Uterus (tissue), 4 donors: ENCODE measurements around the gene SLCO3A1. TPM values are rescaled to one million over a fixed set of nuclear protein-coding genes. Genes with fewer than 3 reads are reported as not detected.

Experiments
- DNase-seq, 2 donors: peaks; one replicate each; pipeline ENCODE4 v3.0.0-alpha.2; 2019 to 2020
- H3K27ac ChIP-seq, 2 donors: fragments of 200-600 bp; sonication (generic); 1 replicate in 1 of 2; 2 replicates in 1 of 2; pipeline ENCODE4 v1.5.1; 2016 to 2018
- H3K27me3 ChIP-seq, 2 donors: fragments of 200-600 bp; sonication (generic); one replicate each; pipeline ENCODE4 v1.5.1; 2018 to 2019; ENCODE audit warnings: control low read depth in 1 of 2
- H3K36me3 ChIP-seq, 2 donors: fragments of 200-600 bp; sonication (generic); one replicate each; pipeline ENCODE4 v1.5.1; 2019; ENCODE audit warnings: control low read depth in 1 of 2
- H3K4me1 ChIP-seq, 2 donors: fragments of 200-600 bp; sonication (generic); one replicate each; pipeline ENCODE4 v1.5.1; 2018 to 2019; ENCODE audit warnings: control low read depth in 1 of 2
- H3K4me3 ChIP-seq, 2 donors: fragments of 200-600 bp; sonication (generic); 1 replicate in 1 of 2; 2 replicates in 1 of 2; pipeline ENCODE4 v1.5.1; 2018 to 2019; ENCODE audit warnings: mild to moderate bottlenecking in 1 of 2
- H3K9me3 ChIP-seq, 2 donors: fragments of 200-600 bp; sonication (generic); one replicate each; pipeline ENCODE4 v1.5.1; 2019; ENCODE audit warnings: control low read depth in 1 of 2
- CTCF ChIP-seq, 4 experiments: fragments of 200-600 bp in 2 of 4; fragments of 450-650 bp in 2 of 4; sonication (generic) in 2 of 4; IDR thresholded peaks; one replicate each; pipeline ENCODE4 v1.5.1; 2016 to 2019; ENCODE audit warnings: antibody characterized with exemption in 4 of 4, mild to moderate bottlenecking in 2 of 4, moderate library complexity in 1 of 4
- POLR2A ChIP-seq, 2 donors: fragments of 450-650 bp; IDR thresholded peaks; one replicate each; pipeline ENCODE4 v1.6.1; 2016; ENCODE audit warnings: antibody characterized with exemption in 2 of 2, mild to moderate bottlenecking in 1 of 2, moderate library complexity in 1 of 2
- intact Hi-C: fragments of 100-400 bp; cut with DNase I; formaldehyde crosslinking; loops from one replicate; pipeline ENCODE4 v1.15.1; 2023; ENCODE audit warnings: low total_unique reads
- total RNA-seq, 4 donors: library from RNA; depleted of rRNA in 3 of 4; stranded (reverse); fragments of >200 nt in 3 of 4; gene quantifications; one replicate each; pipeline versions ENCODE4 v1.1.0 to v1.2.4, GENCODE V29; 2014 to 2023
- donor health status: DM: yes; HTN: yes; CAD: no.

SLCO3A1 gene
- total RNA-seq, 4 donors from 2014 or later, result 4.4 to 26.1 (median 9.5) TPM

- Histone ChIP-seq H3K4me3 (no peak overlapping the region), H3K27me3 (no peaks in the 10 kb centered on the region), H3K36me3 (no peaks in the 10 kb centered on the region), H3K9me3 (no peaks in the 10 kb centered on the region), H3K4me1 (peaks cover 0 to 9% of the 10 kb centered on the region in 2 donors), H3K27ac (no peak overlapping the region)
- no peak for DNase-seq
- intact Hi-C loops, result no loop called here
- TF ChIP-seq CTCF (IDR thresholded peaks at IDR 0.05) (no peak), POLR2A (IDR thresholded peaks at IDR 0.05) (no peak)
Observed at GRCh38 chr15:91917686-91918360, 64.3 kb downstream of the SLCO3A1 start.

GRCh38 chr15:91919014-91919534 is 65.6 kb downstream of the SLCO3A1 start:
- no peak for TF ChIP-seq POLR2A (IDR thresholded peaks at IDR 0.05)
- no peak for TF ChIP-seq CTCF (IDR thresholded peaks at IDR 0.05)
- intact Hi-C loops, result no loop called here
- no peak for DNase-seq
- no peaks in the 10 kb centered on the region for H3K36me3 ChIP-seq
- no peaks in the 10 kb centered on the region for H3K9me3 ChIP-seq
- H3K4me3 ChIP-seq, result no peak overlapping the region
- H3K27me3 ChIP-seq, result no peaks in the 10 kb centered on the region
- peaks cover 0 to 9% of the 10 kb centered on the region in 2 donors for H3K4me1 ChIP-seq
- H3K27ac ChIP-seq, result no peak overlapping the region

GRCh38 chr15:91921188-91921842 is 67.8 kb downstream of the SLCO3A1 start:
- intact Hi-C loops, result no loop called here
- Histone ChIP-seq H3K27me3 (no peaks in the 10 kb centered on the region), H3K9me3 (no peaks in the 10 kb centered on the region), H3K4me1 (peaks cover 0 to 9% of the 10 kb centered on the region in 2 donors), H3K4me3 (no peak overlapping the region), H3K36me3 (no peaks in the 10 kb centered on the region), H3K27ac (peak overlapping the region in 1 of 2 donors; percentile 29)
- no peak for TF ChIP-seq POLR2A (IDR thresholded peaks at IDR 0.05)
- no peak for TF ChIP-seq CTCF (IDR thresholded peaks at IDR 0.05)
- DNase-seq, result no peak

- H3K27me3 ChIP-seq, result no peaks in the 10 kb centered on the region
- intact Hi-C loops, result no loop called here
- H3K9me3 ChIP-seq, result no peaks in the 10 kb centered on the region
- peak overlapping the region; percentile 5 to 29 for H3K27ac ChIP-seq
- H3K36me3 ChIP-seq, result no peaks in the 10 kb centered on the region
- peaks cover 0 to 9% of the 10 kb centered on the region in 2 donors for H3K4me1 ChIP-seq
- peak; percentile 29 to 38 for DNase-seq
- TF ChIP-seq CTCF (IDR thresholded peaks at IDR 0.05) (no peak), POLR2A (IDR thresholded peaks at IDR 0.05) (no peak)
- H3K4me3 ChIP-seq, result no peak overlapping the region
Observed at GRCh38 chr15:91921843-91922198, 68.3 kb downstream of the SLCO3A1 start.
